Measurements from ENCODE around the gene PLBD1.

DNA sequence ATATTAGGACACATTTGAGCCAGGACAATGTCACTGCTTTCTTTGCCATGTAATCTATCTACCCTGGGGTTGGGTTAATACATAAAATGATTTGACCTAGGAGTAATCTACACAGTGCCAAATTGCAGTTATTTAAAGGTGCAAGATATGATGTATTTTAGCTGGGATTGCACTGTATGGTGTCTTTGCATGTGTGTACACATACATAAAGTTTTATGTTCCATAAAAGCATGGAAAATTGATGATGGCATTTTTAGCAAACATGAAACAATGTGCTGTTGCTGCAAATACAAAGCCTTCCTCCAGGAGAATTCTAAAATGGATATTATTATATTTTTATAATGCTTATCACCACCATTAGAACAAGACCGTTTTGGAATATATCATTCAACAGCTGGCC is 24.0 kb upstream of the PLBD1 start:
- TF ChIP-seq, protein P1, sequence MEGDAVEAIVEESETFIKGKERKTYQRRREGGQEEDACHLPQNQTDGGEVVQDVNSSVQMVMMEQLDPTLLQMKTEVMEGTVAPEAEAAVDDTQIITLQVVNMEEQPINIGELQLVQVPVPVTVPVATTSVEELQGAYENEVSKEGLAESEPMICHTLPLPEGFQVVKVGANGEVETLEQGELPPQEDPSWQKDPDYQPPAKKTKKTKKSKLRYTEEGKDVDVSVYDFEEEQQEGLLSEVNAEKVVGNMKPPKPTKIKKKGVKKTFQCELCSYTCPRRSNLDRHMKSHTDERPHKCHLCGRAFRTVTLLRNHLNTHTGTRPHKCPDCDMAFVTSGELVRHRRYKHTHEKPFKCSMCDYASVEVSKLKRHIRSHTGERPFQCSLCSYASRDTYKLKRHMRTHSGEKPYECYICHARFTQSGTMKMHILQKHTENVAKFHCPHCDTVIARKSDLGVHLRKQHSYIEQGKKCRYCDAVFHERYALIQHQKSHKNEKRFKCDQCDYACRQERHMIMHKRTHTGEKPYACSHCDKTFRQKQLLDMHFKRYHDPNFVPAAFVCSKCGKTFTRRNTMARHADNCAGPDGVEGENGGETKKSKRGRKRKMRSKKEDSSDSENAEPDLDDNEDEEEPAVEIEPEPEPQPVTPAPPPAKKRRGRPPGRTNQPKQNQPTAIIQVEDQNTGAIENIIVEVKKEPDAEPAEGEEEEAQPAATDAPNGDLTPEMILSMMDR (IDR thresholded peaks at IDR 0.05), result no peak
- TF ChIP-seq HMGA2 (CRISPR knock-in tag; IDR thresholded peaks at IDR 0.05), result no peak
- TF ChIP-seq ZNF121 (CRISPR knock-in tag; IDR thresholded peaks at IDR 0.05), result no peak
- TF ChIP-seq, protein P2, sequence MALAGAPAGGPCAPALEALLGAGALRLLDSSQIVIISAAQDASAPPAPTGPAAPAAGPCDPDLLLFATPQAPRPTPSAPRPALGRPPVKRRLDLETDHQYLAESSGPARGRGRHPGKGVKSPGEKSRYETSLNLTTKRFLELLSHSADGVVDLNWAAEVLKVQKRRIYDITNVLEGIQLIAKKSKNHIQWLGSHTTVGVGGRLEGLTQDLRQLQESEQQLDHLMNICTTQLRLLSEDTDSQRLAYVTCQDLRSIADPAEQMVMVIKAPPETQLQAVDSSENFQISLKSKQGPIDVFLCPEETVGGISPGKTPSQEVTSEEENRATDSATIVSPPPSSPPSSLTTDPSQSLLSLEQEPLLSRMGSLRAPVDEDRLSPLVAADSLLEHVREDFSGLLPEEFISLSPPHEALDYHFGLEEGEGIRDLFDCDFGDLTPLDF (CRISPR knock-in tag; IDR thresholded peaks at IDR 0.05), result no peak
- no peak for TF ChIP-seq ZNF219 (CRISPR knock-in tag; IDR thresholded peaks at IDR 0.05; ENCODE audit: borderline replicate concordance)
- TF ChIP-seq, protein P3, sequence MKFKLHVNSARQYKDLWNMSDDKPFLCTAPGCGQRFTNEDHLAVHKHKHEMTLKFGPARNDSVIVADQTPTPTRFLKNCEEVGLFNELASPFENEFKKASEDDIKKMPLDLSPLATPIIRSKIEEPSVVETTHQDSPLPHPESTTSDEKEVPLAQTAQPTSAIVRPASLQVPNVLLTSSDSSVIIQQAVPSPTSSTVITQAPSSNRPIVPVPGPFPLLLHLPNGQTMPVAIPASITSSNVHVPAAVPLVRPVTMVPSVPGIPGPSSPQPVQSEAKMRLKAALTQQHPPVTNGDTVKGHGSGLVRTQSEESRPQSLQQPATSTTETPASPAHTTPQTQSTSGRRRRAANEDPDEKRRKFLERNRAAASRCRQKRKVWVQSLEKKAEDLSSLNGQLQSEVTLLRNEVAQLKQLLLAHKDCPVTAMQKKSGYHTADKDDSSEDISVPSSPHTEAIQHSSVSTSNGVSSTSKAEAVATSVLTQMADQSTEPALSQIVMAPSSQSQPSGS (CRISPR knock-in tag; IDR thresholded peaks at IDR 0.05; ENCODE audit: borderline replicate concordance, low read depth), result no peak

Data from WTC11 (cell line).